GM12801 (cell line): ENCODE measurements around the gene BMF.
A peak's percentile ranks its signal among the peaks of the same experiment; 100 is the strongest.

Experiments
- TF ChIP-seq, protein P1 (sequence below): IDR thresholded peaks from one replicate; pipeline ENCODE4 v1.5.1; 2011; ENCODE audit warnings: control low read depth; ENCODE audit not compliant: insufficient read length; ENCODE audit errors: extremely low read depth

The BMF gene

DNA sequence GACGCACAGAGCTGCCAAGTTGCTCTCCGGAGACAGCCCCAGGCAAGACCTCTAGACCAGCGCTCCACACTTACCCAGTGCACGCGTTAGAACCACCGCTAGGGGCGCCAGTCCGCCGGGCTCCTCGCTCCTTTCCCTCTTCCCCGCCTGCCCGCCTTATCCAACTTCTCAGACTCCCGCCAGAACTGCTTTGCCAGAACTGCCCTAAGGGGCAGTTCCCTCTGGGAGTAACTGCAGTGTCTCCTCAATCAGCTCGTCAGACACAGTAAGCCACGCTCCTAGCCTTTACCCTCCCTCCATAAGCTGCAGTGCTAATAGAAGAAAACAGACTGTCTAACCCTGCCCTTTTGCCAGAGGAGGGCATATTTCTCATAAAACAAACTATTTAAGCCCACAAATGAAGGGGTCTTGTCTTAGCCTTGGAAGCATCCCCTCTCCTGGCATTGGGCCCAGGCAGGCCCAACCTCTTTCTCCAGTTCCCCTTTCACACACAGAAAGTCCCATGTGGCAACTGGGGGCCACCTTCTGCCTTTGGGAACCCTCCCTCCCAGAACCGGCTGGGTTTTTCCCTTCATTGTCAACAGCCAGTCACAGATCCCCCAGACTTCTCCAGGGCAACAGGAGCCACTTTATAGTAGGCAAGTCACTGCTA, 3.7 kb downstream of the BMF start:
- TF ChIP-seq, protein P1, sequence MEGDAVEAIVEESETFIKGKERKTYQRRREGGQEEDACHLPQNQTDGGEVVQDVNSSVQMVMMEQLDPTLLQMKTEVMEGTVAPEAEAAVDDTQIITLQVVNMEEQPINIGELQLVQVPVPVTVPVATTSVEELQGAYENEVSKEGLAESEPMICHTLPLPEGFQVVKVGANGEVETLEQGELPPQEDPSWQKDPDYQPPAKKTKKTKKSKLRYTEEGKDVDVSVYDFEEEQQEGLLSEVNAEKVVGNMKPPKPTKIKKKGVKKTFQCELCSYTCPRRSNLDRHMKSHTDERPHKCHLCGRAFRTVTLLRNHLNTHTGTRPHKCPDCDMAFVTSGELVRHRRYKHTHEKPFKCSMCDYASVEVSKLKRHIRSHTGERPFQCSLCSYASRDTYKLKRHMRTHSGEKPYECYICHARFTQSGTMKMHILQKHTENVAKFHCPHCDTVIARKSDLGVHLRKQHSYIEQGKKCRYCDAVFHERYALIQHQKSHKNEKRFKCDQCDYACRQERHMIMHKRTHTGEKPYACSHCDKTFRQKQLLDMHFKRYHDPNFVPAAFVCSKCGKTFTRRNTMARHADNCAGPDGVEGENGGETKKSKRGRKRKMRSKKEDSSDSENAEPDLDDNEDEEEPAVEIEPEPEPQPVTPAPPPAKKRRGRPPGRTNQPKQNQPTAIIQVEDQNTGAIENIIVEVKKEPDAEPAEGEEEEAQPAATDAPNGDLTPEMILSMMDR = peak; percentile 29

DNA sequence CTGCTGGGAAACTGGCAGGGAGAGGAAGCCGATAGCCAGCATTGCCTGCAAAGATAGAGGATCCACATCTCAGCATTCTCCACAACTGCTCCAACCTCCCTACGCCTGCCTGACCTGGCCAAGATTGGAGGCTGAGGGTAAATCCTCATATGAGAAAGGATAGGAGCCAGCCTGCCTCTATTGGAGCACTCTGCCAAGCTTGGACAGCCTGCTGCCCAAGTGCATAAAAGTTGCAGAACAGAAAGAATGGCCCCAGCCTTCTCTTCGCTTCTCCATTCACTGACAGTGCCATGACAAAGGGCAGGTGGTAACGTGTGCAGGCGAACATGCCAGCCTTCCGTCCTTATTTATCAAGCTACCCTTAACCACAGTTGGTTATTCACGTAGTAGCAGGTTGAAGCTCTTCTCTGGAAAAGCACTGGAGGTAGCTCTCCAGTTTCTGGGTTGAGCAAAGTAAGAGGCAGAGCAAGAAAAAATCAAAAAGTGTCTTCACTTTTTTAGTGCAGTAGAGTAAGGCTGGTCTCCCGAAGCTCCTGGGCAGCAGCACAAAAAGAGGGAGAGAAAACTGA, 4.3 kb downstream of the BMF start:
- TF ChIP-seq, protein P1 = no peak

DNA sequence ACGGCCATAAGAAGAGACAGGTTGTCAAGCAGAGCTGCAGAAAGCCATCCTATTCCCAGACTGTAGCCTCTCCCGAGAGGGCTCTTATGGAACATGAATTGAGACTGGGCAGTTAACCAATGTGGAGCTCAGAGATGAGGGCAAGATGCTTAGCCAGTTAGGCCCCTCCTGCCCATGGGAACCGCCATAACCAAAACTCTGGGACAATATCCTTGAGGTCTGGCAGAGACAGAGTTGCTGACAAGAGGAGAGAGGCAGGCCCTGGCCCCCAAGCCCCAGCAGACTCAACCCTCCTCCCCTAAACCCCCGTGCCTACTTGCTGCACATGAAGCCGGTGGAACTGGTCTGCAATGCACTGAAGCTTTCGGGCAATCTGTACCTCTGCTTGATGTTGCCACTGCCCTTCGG, 4.8 kb downstream of the BMF start:
- TF ChIP-seq, protein P1 = no peak

DNA sequence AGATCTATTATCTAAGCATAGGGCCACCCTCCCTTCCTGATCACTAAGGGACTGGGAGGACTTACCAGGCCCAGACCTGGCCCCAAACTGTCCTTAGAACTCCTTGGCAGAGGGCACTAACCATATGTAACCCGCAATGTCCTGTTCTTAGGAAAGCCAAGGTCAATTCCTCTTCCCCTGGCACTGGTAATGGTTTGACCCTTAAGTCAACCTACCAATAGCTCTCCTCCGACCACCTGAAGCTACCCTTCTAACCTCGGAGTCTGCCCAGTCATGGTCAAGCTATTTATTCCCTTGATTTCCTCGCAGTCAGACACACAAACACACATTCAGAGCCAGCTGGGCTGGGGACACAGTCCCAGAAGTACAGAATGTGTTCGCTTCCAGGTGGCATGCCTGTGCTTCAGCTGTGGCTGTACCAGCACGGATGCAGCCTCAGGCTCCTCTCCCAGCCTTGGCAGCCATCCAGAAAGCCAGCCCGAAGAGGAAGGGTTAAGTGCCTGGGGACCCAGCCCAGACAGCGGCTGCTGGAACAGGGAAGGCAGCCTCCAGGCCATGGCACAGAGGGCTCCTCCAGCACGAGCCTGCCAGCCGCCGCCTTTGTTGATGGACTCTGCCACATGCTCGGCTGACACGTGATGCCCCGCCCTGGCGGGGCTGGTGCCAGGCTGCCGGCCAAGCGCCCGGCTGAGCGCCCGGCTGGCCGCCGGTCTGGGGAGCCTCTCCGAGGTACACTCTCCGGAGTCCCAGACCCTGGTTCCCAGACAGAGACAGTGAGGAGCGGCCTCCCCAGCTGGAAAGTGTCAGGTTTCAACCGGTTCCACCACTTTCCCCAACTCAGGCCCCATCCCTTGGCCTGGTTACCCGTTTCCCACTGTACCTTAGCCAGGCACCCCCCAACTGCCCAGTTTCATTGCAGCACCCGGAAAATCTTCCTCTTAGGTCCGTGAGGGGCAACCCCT, 5.5 kb downstream of the BMF start:
- TF ChIP-seq, protein P1 = no peak

DNA sequence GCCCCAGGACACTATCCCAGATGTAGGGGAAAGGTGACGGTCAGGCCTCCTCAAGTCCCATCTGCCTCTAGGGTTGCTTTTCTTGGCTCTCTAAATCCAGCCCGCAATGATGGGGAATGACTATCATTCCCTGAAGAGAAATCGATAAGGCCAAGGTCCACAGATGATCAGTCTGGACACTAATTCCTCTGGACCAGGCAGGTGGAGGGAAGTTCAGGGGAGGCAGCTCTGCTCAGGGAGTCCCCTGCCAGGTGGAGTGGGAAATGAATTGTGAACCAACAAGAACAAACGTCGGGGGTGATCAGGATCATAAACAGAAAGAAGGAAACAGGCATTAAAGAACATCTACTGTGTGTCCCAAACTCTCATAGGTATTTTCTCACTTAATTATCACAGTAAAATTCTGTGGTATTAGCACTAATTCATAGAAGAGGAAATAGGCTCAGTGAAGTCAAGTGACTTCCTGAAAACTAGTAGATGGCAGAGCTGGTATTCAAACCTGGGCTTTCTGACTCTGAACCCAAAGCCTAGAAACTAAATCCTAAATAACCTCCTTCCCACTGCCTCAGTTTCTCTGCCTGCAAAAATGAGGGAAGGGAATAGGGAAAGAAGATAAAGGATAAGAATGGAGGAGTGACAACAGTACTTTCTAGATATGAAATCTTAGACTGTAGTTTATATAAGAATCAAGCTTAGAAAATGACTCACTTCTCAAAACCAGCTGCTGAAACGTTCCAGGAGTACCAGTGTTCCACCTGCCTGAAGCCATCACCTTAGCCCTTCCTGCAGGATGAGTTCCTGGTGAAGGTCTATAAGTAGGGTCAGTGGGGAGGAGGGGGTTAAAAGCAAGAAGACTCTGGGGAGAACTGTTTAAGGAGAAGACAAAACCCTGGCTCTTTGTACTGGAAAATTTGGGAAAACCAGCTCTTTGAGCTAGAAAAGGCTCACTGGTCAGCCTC, 7.5 kb downstream of the BMF start:
- TF ChIP-seq, protein P1 = no peak

DNA sequence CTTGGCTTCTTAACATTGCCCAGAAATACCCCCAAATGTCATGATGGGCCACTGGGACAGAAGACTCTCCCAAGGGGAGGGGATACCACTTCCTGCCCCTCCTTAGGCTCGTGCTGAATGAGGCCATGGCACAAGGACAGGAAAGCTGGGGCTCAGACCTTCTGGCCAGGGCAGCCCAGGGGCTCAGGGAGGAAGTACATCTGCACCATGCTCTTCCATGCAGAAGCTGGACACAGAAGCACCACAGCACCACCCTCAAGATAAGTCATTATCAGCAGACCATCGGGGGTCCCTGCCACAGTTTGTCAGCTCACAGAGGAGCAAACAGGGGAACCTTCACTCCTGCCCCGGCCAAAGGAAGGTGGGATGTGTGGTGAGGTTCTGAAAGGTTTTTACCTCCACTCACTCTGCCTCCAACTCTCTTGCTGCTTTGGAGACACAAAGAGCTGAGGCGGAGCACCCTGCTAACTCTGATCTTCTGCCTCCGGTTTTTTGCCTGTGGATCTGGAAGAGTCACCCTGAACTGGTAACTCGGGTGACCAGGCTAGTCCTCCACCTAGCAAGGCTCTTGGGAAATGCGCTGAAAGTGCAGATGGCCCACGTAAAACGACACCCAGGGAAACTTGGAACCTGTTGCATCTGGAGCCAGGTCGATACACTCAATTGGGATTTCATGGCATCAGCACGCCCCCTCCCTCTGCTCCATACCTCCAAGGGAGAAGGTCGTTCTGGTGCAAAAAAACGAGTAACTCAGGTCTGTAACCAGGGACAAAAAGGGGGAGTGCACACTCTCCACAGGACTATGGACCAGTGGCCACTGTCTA, 8.3 kb downstream of the BMF start:
- TF ChIP-seq, protein P1 = no peak
